H1 (cell line): ENCODE results near the gene SKIC8. TPM values are rescaled to one million over a fixed set of nuclear protein-coding genes. Genes with fewer than 3 reads are reported as not detected.

Source experiments
- EP300 ChIP-seq, 2 experiments: IDR thresholded peaks; 1 replicate in 1 of 2; 2 replicates in 1 of 2; pipeline ENCODE4 v1.6.1; 2011 to 2012; ENCODE audit warnings: low read depth in 2 of 2, low read length in 2 of 2, mild to moderate bottlenecking in 2 of 2, borderline replicate concordance in 1 of 2, inconsistent platforms in 1 of 2, moderate library complexity in 1 of 2
- KDM1A ChIP-seq: fragments of 200-600, 300-600 bp; sonication (generic); IDR thresholded peaks from 2 replicates; pipeline ENCODE4 v1.7.1; 2016; ENCODE audit warnings: mild to moderate bottlenecking, low read length, borderline replicate concordance
- NANOG ChIP-seq: IDR thresholded peaks from 2 replicates; pipeline ENCODE4 v1.6.1; 2011; ENCODE audit warnings: low read length, low read depth, mild to moderate bottlenecking, inconsistent platforms; ENCODE audit not compliant: insufficient read depth, poor library complexity, severe bottlenecking
- SP1 ChIP-seq: IDR thresholded peaks from 2 replicates; pipeline ENCODE4 v1.6.1; 2011; ENCODE audit warnings: low read depth, low read length
- YY1 ChIP-seq: IDR thresholded peaks from 2 replicates; pipeline ENCODE4 v1.6.1; 2011; ENCODE audit warnings: low read depth, mild to moderate bottlenecking, low read length
- polyA plus RNA-seq, 7 experiments: library from polyadenylated mRNA; depleted of rRNA in 3 of 7; stranded (reverse) in 5 of 7; unstranded in 2 of 7; fragments of >200 nt in 5 of 7; fragments of 200-250 nt in 2 of 7; gene quantifications; 1 replicate in 5 of 7; 2 replicates in 1 of 7; 4 replicates in 1 of 7; pipeline versions ENCODE4 v1.2.1 to v1.2.3, GENCODE V29; 2011 to 2013; ENCODE audit warnings: missing spikeins in 2 of 7, mixed read lengths in 2 of 7
- total RNA-seq: library from RNA; stranded (reverse); fragmentation: NEBNext Ultra II Directional; extraction: Animal tissue kit (Norgen Biotek cat#: 25700); gene quantifications from 2 replicates; pipeline ENCODE4 v1.2.1, GENCODE V29; 2021
- TF ChIP-seq, protein P1 (sequence below): IDR thresholded peaks from 2 replicates; pipeline ENCODE4 v1.6.1; 2012; ENCODE audit warnings: inconsistent platforms

SKIC8 gene
- total and polyA plus RNA-seq, 2 of the 8 experiments (the other 6 are each of a cell fraction or from before 2014, with no cell fraction given) = 44.2 to 77.7 TPM

DNA sequence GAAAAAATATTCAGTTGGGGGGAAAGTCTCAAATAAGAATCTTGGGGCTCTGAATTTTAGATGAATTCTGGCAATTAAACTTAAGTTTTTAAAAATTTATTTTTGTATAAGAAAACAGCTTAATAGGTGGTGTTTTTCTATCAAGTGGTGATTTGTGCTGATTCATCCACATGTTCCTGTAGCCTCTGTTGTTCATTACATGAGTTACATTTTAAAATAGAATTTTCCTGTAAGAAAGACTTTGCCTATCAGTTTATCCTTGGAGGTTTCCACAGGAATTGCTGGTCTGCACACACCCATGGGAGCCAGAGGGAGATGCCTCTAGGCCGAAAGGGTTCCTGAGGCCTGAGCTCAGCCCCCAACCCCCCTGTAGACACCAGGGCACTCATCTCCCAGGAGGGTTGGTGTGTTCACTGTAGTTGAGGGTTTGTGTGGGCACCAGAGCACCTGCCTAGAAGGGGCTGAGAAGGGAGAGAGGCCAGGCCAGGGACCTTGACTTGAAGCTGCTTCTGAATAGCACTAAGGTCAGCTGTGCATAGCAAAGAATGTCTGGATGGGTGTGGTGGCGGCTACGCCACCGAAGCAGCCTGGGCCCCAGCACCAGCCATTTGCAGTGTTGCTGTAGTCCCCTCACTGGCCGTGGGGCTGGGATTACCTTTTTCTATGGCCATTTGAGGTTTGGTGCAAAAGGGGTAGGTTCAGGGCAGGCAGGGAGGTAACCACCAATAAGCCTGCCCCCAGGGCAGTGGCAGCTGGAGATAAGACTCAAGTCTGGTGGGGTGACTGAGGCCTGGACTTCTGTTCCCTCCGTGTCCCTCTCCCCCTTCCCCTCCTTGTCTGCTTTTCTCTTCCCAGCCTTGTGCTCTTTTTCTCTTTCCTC is 23.1 kb downstream of the SKIC8 start (continued):
- TF ChIP-seq, protein P1, sequence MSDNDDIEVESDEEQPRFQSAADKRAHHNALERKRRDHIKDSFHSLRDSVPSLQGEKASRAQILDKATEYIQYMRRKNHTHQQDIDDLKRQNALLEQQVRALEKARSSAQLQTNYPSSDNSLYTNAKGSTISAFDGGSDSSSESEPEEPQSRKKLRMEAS = no peak
- TF ChIP-seq SP1 = no peak
- no peak for TF ChIP-seq NANOG
- no peak for TF ChIP-seq EP300 (IDR thresholded peaks at IDR 0.05; ENCODE audit: borderline replicate concordance in 1 of 2, low read depth in 2 of 2, low read length in 2 of 2)
- no peak for TF ChIP-seq YY1
- TF ChIP-seq KDM1A = no peak
